ENCODE measurements around the gene FAM43A. TPM values are rescaled to one million over a fixed set of nuclear protein-coding genes. Genes with fewer than 3 reads are reported as not detected.

FAM43A gene
- polyA plus RNA-seq, 2 of the 4 experiments (the other 2 are of a cell fraction), result 0.89 to 2.3 TPM

GRCh38 chr3:194707147-194707540 lies 21.5 kb downstream of the FAM43A start:
- CTCF ChIA-PET, result interaction anchor here (1.0 kb wide), 1 partner anchor 40 kb away, joined by 3 read pairs; no protein-coding TSS in a partner anchor
- Histone ChIP-seq H3K4me1 (peaks cover 6% of the 10 kb centered on the region; the same call in 1 of the 3 replicates), H3K27ac (no peak overlapping the region), H3K4me3 (no peak overlapping the region), H3K9me3 (0 out of 3 replicates have a peak, but pooled peaks cover 4% of the 10 kb centered on the region), H3K4me2 (no peak overlapping the region)
- FAIRE-seq, result no peak
- DNase-seq (ENCODE audit: low read depth in 1 of 2, low spot score in 1 of 2), result no peak
- 92% methylated on average over 7 of the region's 7 CpGs for WGBS (ENCODE audit: missing lambda C conversion rate)
- POLR2A ChIA-PET, result no interaction called here
- no peak for ATAC-seq
- no peak for TF ChIP-seq MYC (IDR thresholded peaks at IDR 0.05; ENCODE audit: borderline replicate concordance, low read length)
- TF ChIP-seq KDM1A (IDR thresholded peaks at IDR 0.05; ENCODE audit: low read depth), result no peak
- TF ChIP-seq HES2 (IDR thresholded peaks at IDR 0.05), result no peak
- TF ChIP-seq RFX5 (IDR thresholded peaks at IDR 0.05), result no peak
- TF ChIP-seq CHD2 (IDR thresholded peaks at IDR 0.05; ENCODE audit: low read length, partially characterized antibody), result no peak
- no peak for TF ChIP-seq ELK1 (IDR thresholded peaks at IDR 0.05; ENCODE audit: low read depth, low read length)
- TF ChIP-seq ESRRA (IDR thresholded peaks at IDR 0.05; ENCODE audit: borderline replicate concordance, low read length), result no peak
- no peak for TF ChIP-seq ZNF302 (CRISPR knock-in tag; IDR thresholded peaks at IDR 0.05)

GRCh38 chr3:194711286-194711685 lies 25.6 kb downstream of the FAM43A start:
- no peak for FAIRE-seq
- H3K9me3 ChIP-seq, result 0 out of 3 replicates have a peak, but pooled peaks cover 4% of the 10 kb centered on the region
- peaks cover 8% of the 10 kb centered on the region; the same call in 1 of the 3 replicates for H3K4me1 ChIP-seq
- ATAC-seq, result no peak
- no peak overlapping the region for H3K4me2 ChIP-seq
- CTCF ChIA-PET, result interaction anchor here (1.0 kb wide), 1 partner anchor 414 kb away, joined by 3 read pairs; no protein-coding TSS in a partner anchor
- no peak overlapping the region for H3K27ac ChIP-seq
- no peak for DNase-seq (ENCODE audit: low read depth in 1 of 2, low spot score in 1 of 2)
- no peak overlapping the region for H3K4me3 ChIP-seq
- WGBS (ENCODE audit: missing lambda C conversion rate), result 91% methylated on average over 3 of the region's 3 CpGs
- TF ChIP-seq ZSCAN20 (CRISPR knock-in tag; IDR thresholded peaks at IDR 0.05) (no peak), REST (IDR thresholded peaks at IDR 0.05) (no peak), MAFK (IDR thresholded peaks at IDR 0.05; ENCODE audit: partially characterized antibody) (no peak), NFE2L2 (conservative IDR thresholded peaks at IDR 0.05; ENCODE audit: low read length) (no peak), KDM5A (IDR thresholded peaks at IDR 0.05) (no peak), NPAS2 (CRISPR knock-in tag; IDR thresholded peaks at IDR 0.05; ENCODE audit: borderline replicate concordance) (no peak)
- POLR2A ChIA-PET, result no interaction called here

- peaks cover 8% of the 10 kb centered on the region; the same call in 1 of the 3 replicates for H3K4me1 ChIP-seq
- POLR2A ChIA-PET, result interaction anchor here (0.6 kb wide), 1 partner anchor 127 kb away, joined by 3 read pairs; no protein-coding TSS in a partner anchor
Measured at GRCh38 chr3:194711913-194712312, 26.2 kb downstream of the FAM43A start.

More at GRCh38 chr3:194711913-194712312, 26.2 kb downstream of the FAM43A start:
- Histone ChIP-seq H3K27ac (no peak overlapping the region), H3K4me2 (0 out of 3 replicates have a peak overlapping the region, but pooled peaks have one; percentile 14), H3K9me3 (0 out of 3 replicates have a peak, but pooled peaks cover 4% of the 10 kb centered on the region), H3K4me3 (no peak overlapping the region)
- FAIRE-seq, result no peak
- TF ChIP-seq CTCF (IDR thresholded peaks at IDR 0.05) (no peak), EP300 (IDR thresholded peaks at IDR 0.05) (no peak), BHLHE40 (IDR thresholded peaks at IDR 0.05; ENCODE audit: low read depth, low read length) (no peak), HOXB13 (CRISPR knock-in tag; IDR thresholded peaks at IDR 0.05; ENCODE audit: low read depth) (no peak), FOSL2 (IDR thresholded peaks at IDR 0.05) (no peak), FOSL2 (CRISPR knock-in tag; IDR thresholded peaks at IDR 0.05) (peak; percentile 12; the same call in 1 of the 2 replicates)
- WGBS (ENCODE audit: missing lambda C conversion rate), result 35% methylated on average over 5 of the region's 6 CpGs
- CTCF ChIA-PET, result interaction anchor here (1.0 kb wide), 1 partner anchor 413 kb away, joined by 3 read pairs; no protein-coding TSS in a partner anchor
- DNase-seq (ENCODE audit: low read depth in 1 of 2, low spot score in 1 of 2), result peak in 1 of 2 experiments; percentile 67
- ATAC-seq, result peak; percentile 24 to 38; a peak in 4 of 6 replicates

Measured in A549 (cell line).